Measurements from ENCODE around the gene MT1G. TPM values are rescaled to one million over a fixed set of nuclear protein-coding genes. Genes with fewer than 3 reads are reported as not detected.

Gene MT1G
- total RNA-seq, 4 donors from 2014 or later = 21.0 to 1,835 (median 81.0) TPM

GRCh38 chr16:56652600-56652999 lies 15.3 kb downstream of the MT1G start:
- TF ChIP-seq CTCF (IDR thresholded peaks at IDR 0.05) = no peak
- TF ChIP-seq POLR2A (IDR thresholded peaks at IDR 0.05) = no peak
- TF ChIP-seq POLR2AphosphoS5 (IDR thresholded peaks at IDR 0.05) = no peak
- TF ChIP-seq EP300 (IDR thresholded peaks at IDR 0.05; ENCODE audit: low read depth) = no peak
- no peak overlapping the region for H3K4me3 ChIP-seq
- intact Hi-C loops (cut with DNase I; ENCODE audit: low total_unique reads) = no loop called here
- peaks cover 0 to 9% (median 6%) of the 10 kb centered on the region in 4 donors for H3K4me1 ChIP-seq
- in situ Hi-C loops (cut with MboI; ENCODE audit: low pct_ligation_motif_present in 1 of 4, low pct_unique_long_range_greater_than_20kb in 1 of 4, low sequenced_read_pairs in 3 of 4) = no loop called here
- no peak for DNase-seq
- no peaks in the 10 kb centered on the region for H3K9me3 ChIP-seq
- H3K36me3 ChIP-seq = no peaks in the 10 kb centered on the region
- WGBS, 2 donors (ENCODE audit: low coverage in 1 of 2) = 67% methylated on average over 1 of the region's 1 CpG; no CpG with 5 or more reads in 1 of the 2 donors
- H3K27me3 ChIP-seq = peaks cover 19% of the 10 kb centered on the region
- H3K27ac ChIP-seq = no peak overlapping the region

GRCh38 chr16:56651586-56651985 lies 16.3 kb downstream of the MT1G start, which contains the start of gene MT1B:
Gene MT1B (plus strand): TSS chr16:56651886. CDS start chr16:56651954, 68 bp downstream.
- in situ Hi-C loops (cut with MboI; ENCODE audit: low pct_ligation_motif_present in 1 of 4, low pct_unique_long_range_greater_than_20kb in 1 of 4, low sequenced_read_pairs in 3 of 4) = no loop called here
- peaks cover 29% of the 10 kb centered on the region for H3K27me3 ChIP-seq
- WGBS, 2 donors (ENCODE audit: low coverage in 1 of 2) = 80% methylated on average over 7 of the region's 7 CpGs; no CpG with 5 or more reads in 1 of the 2 donors
- H3K27ac ChIP-seq = no peak within 1 kb of the TSS
- DNase-seq = no peak
- no peak for TF ChIP-seq POLR2A (IDR thresholded peaks at IDR 0.05)
- no peak for TF ChIP-seq POLR2AphosphoS5 (IDR thresholded peaks at IDR 0.05)
- TF ChIP-seq EP300 (IDR thresholded peaks at IDR 0.05; ENCODE audit: low read depth) = no peak
- TF ChIP-seq CTCF (IDR thresholded peaks at IDR 0.05) = no peak
- intact Hi-C loops (cut with DNase I; ENCODE audit: low total_unique reads) = no loop called here
- no peak within 1 kb of the TSS for H3K4me3 ChIP-seq
- no peaks in the 10 kb centered on the region for H3K9me3 ChIP-seq
- no peaks in the 10 kb centered on the region for H3K36me3 ChIP-seq
- H3K4me1 ChIP-seq = peaks cover 0 to 10% (median 5%) of the 10 kb centered on the region in 4 donors

DNA sequence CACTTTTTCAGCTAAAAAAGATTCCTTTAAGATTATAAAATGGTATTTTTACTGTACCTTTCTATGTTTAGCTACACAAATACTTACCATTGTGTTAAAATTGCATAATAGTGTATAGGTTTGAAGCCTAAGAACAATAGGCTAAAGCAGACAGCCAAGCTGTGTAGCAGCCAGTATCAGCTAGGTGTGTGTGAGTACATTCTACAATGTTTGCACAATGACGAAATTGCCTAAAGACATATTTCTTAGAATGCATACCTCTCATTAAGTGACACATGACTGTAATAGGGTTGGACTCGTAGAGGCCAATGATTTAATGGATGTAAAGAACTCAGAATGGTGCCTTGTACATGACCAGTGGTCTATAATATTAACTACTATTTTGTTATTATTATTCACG lies 18.0 kb downstream of the MT1G start:
- DNase-seq = no peak
- H3K4me1 ChIP-seq = peaks cover 0 to 10% (median 5%) of the 10 kb centered on the region in 4 donors
- H3K9me3 ChIP-seq = no peaks in the 10 kb centered on the region
- no peak overlapping the region for H3K4me3 ChIP-seq
- no peak for TF ChIP-seq POLR2A (IDR thresholded peaks at IDR 0.05)
- no peak for TF ChIP-seq EP300 (IDR thresholded peaks at IDR 0.05; ENCODE audit: low read depth)
- TF ChIP-seq POLR2AphosphoS5 (IDR thresholded peaks at IDR 0.05) = no peak
- no peak for TF ChIP-seq CTCF (IDR thresholded peaks at IDR 0.05)
- intact Hi-C loops (cut with DNase I; ENCODE audit: low total_unique reads) (no loop called here), in situ Hi-C loops (cut with MboI; ENCODE audit: low pct_ligation_motif_present in 1 of 4, low pct_unique_long_range_greater_than_20kb in 1 of 4, low sequenced_read_pairs in 3 of 4) (no loop called here)
- peaks cover 35% of the 10 kb centered on the region for H3K27me3 ChIP-seq
- H3K36me3 ChIP-seq = no peaks in the 10 kb centered on the region
- 45 to 59% methylated on average over 3 of the region's 3 CpGs for WGBS, 2 donors (ENCODE audit: low coverage in 1 of 2)
- H3K27ac ChIP-seq = no peak overlapping the region

DNA sequence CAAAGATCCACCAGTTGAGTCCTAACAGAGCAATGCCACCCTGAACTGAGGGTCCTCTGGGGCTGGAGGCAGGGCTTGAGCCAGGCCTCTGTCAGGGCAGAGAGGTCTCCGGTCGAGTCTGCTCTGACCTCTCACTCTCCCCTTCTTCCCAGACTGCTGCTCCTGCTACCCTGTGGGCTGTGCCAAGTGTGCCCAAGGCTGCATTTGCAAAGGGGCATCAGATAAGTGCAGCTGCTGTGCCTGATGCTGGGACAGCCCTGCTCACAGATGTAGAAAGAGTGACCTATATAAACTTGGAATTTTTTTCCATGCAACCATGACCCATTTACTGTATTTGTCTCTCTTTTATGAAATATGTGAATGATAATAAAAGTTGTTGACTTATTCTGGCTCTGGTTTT lies 18.6 kb downstream of the MT1G start:
- no peaks in the 10 kb centered on the region for H3K36me3 ChIP-seq
- WGBS, 2 donors (ENCODE audit: low coverage in 1 of 2) = 95 to 100% methylated on average over 2 of the region's 2 CpGs
- DNase-seq = no peak
- in situ Hi-C loops (cut with MboI; ENCODE audit: low pct_ligation_motif_present in 1 of 4, low pct_unique_long_range_greater_than_20kb in 1 of 4, low sequenced_read_pairs in 3 of 4) (no loop called here), intact Hi-C loops (cut with DNase I; ENCODE audit: low total_unique reads) (no loop called here)
- H3K4me1 ChIP-seq = peaks cover 0 to 11% (median 5%) of the 10 kb centered on the region in 4 donors
- no peak overlapping the region for H3K4me3 ChIP-seq
- H3K27me3 ChIP-seq = peaks cover 41% of the 10 kb centered on the region
- no peak overlapping the region for H3K27ac ChIP-seq
- no peaks in the 10 kb centered on the region for H3K9me3 ChIP-seq
- TF ChIP-seq EP300 (IDR thresholded peaks at IDR 0.05; ENCODE audit: low read depth) (no peak), POLR2A (IDR thresholded peaks at IDR 0.05) (no peak), CTCF (IDR thresholded peaks at IDR 0.05) (no peak), POLR2AphosphoS5 (IDR thresholded peaks at IDR 0.05) (no peak)
